ENCODE results near the gene FCN1. TPM values are rescaled to one million over a fixed set of nuclear protein-coding genes. Genes with fewer than 3 reads are reported as not detected.

FCN1 gene
- total and polyA plus RNA-seq, 9 of the 15 experiments (the other 6 are each of a cell fraction or from before 2014, with no cell fraction given), result not detected

GRCh38 chr9:134895908-134896833 is 21.5 kb downstream of the FCN1 start:
- Histone ChIP-seq H3K36me3 (ENCODE audit: control insufficient read depth, insufficient read depth, low read length) (no peaks in the 10 kb centered on the region), H3K4me1 (replicated peaks in 1 of 2; ENCODE audit: control insufficient read depth in 2 of 2, insufficient read depth in 2 of 2, low read length in 2 of 2) (no peaks in the 10 kb centered on the region), H3K9me3 (replicated peaks; ENCODE audit: control insufficient read depth, insufficient read depth, low read depth, low read length) (no peaks in the 10 kb centered on the region), H3K27ac (ENCODE audit: extremely low read depth, low read depth, low read length) (no peak overlapping the region), H3K4me3 (no peak overlapping the region), H3K27me3 (ENCODE audit: control insufficient read depth in 2 of 2, insufficient read depth in 2 of 2, low read length in 2 of 2) (peaks cover 0 to 5% of the 10 kb centered on the region in 2 experiments; a peak in 1 of 5 replicates), H4K20me1 (replicated peaks; ENCODE audit: control insufficient read depth, insufficient read depth, low read length) (no peaks in the 10 kb centered on the region), H2AFZ (ENCODE audit: low read depth, low read length) (no peak overlapping the region), H3K9me1 (ENCODE audit: control insufficient read depth, insufficient read depth, low read length) (no peaks in the 10 kb centered on the region), H3K9ac (ENCODE audit: insufficient read depth in 1 of 2, low read depth in 2 of 2, low read length in 2 of 2) (no peak overlapping the region), H3K79me2 (ENCODE audit: control insufficient read depth, insufficient read depth, low read length) (no peaks in the 10 kb centered on the region), H3K4me2 (ENCODE audit: insufficient read depth, low read length) (no peak overlapping the region)
- under 1% methylated on average over 14 of the region's 14 CpGs for WGBS (ENCODE audit: insufficient coverage, low coverage, missing lambda C conversion rate)
- ATAC-seq, result no peak
- ChIA-PET CTCF (ENCODE audit: low intra/inter-chr PET ratio) (no interaction called here), POLR2A (no interaction called here)
- intact Hi-C loops (cut with micrococcal nuclease), result no loop called here
- peak in 1 of 4 experiments; percentile 14 for DNase-seq (ENCODE audit: extremely low read depth in 1 of 4, low spot score in 3 of 4)
- no TSS peak for BruUV-seq (replicated peaks)
- in situ Hi-C loops (cut with MboI), result no loop called here
- FAIRE-seq, result no peak
- TF ChIP-seq, protein P1, sequence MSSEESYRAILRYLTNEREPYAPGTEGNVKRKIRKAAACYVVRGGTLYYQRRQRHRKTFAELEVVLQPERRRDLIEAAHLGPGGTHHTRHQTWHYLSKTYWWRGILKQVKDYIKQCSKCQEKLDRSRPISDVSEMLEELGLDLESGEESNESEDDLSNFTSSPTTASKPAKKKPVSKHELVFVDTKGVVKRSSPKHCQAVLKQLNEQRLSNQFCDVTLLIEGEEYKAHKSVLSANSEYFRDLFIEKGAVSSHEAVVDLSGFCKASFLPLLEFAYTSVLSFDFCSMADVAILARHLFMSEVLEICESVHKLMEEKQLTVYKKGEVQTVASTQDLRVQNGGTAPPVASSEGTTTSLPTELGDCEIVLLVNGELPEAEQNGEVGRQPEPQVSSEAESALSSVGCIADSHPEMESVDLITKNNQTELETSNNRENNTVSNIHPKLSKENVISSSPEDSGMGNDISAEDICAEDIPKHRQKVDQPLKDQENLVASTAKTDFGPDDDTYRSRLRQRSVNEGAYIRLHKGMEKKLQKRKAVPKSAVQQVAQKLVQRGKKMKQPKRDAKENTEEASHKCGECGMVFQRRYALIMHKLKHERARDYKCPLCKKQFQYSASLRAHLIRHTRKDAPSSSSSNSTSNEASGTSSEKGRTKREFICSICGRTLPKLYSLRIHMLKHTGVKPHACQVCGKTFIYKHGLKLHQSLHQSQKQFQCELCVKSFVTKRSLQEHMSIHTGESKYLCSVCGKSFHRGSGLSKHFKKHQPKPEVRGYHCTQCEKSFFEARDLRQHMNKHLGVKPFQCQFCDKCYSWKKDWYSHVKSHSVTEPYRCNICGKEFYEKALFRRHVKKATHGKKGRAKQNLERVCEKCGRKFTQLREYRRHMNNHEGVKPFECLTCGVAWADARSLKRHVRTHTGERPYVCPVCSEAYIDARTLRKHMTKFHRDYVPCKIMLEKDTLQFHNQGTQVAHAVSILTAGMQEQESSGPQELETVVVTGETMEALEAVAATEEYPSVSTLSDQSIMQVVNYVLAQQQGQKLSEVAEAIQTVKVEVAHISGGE (CRISPR knock-in tag; IDR thresholded peaks at IDR 0.05), result no peak
- TF ChIP-seq NFIC (IDR thresholded peaks at IDR 0.05) (peak; percentile 63), CBFA2T3 (IDR thresholded peaks at IDR 0.05) (0 out of 2 replicates have a peak, but pooled peaks have one; percentile 16)
